Astrocyte (in vitro differentiated cells and primary cell): Measurements from ENCODE around the gene TMEM63B.

Experiments
- EZH2 ChIP-seq: IDR thresholded peaks from 2 replicates; pipeline ENCODE4 v1.6.1; 2012; ENCODE audit warnings: mild to moderate bottlenecking, low read length, inconsistent platforms; ENCODE audit not compliant: insufficient read depth
- TF ChIP-seq, protein P1 (sequence below): IDR thresholded peaks from 2 replicates; pipeline ENCODE4 v1.5.1; 2011; ENCODE audit warnings: low read depth, mild to moderate bottlenecking, inconsistent platforms, low read length, moderate library complexity; ENCODE audit not compliant: insufficient read depth

DNA sequence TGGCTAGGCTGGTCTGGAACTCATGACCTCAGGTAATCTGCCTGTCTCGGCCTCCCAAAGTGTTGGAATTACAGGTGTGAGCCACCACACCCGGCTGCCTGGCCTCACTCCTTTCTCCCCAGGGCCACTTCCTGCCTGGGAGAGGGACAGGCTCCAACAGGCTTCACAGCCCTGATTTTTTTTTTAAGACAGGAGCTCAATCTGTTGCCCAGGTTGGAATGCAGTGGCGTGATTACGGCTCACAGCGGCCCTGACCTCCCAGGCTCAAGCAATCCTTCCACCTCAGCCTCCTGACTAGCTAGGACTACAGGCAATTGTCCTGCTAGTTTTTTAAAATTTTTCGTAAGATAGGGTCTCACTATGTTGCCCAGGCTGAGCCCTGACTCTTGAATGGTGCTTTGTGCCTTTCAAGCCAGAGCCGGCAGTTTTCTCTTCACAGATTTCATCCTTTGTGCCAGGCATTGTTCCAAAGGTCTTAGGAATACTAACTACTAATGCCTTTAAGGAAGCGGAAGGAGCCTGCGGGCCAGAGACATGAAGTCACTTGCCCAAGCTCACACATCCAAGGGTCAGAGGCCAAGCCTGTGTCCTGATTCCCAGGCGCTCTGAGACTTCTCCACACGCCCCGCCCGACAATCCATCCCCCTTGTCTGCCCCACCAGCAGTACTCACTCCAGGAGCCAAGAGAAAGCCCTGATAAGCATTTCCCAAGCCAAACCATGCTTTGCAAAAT lies 50.5 kb downstream of the TMEM63B start:
- TF ChIP-seq, protein P1, sequence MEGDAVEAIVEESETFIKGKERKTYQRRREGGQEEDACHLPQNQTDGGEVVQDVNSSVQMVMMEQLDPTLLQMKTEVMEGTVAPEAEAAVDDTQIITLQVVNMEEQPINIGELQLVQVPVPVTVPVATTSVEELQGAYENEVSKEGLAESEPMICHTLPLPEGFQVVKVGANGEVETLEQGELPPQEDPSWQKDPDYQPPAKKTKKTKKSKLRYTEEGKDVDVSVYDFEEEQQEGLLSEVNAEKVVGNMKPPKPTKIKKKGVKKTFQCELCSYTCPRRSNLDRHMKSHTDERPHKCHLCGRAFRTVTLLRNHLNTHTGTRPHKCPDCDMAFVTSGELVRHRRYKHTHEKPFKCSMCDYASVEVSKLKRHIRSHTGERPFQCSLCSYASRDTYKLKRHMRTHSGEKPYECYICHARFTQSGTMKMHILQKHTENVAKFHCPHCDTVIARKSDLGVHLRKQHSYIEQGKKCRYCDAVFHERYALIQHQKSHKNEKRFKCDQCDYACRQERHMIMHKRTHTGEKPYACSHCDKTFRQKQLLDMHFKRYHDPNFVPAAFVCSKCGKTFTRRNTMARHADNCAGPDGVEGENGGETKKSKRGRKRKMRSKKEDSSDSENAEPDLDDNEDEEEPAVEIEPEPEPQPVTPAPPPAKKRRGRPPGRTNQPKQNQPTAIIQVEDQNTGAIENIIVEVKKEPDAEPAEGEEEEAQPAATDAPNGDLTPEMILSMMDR: no peak
- no peak for TF ChIP-seq EZH2
